H9 (cell line): Measurements from ENCODE around the gene TRERF1. TPM values are rescaled to one million over a fixed set of nuclear protein-coding genes. Genes with fewer than 3 reads are reported as not detected.
A peak's percentile ranks its signal among the peaks of the same experiment; 100 is the strongest.

ENCODE experiments used
- DNase-seq: peaks from one replicate; pipeline ENCODE4 v3.0.0-alpha.2; 2017
- H2AFZ ChIP-seq: one replicate; pipeline ENCODE4 v1.6.1; 2013; ENCODE audit warnings: mild to moderate bottlenecking, low read length, control low read depth, moderate library complexity
- H2AK5ac ChIP-seq: 2 replicates; pipeline ENCODE4 v1.6.1; 2013; ENCODE audit warnings: low read length, control low read depth, mixed read lengths; ENCODE audit not compliant: insufficient read length
- H2BK120ac ChIP-seq: one replicate; pipeline ENCODE4 v1.6.1; 2013; ENCODE audit warnings: low read depth, mild to moderate bottlenecking, low read length, control low read depth, inconsistent platforms; ENCODE audit not compliant: poor library complexity, severe bottlenecking
- H2BK12ac ChIP-seq: 2 replicates; pipeline ENCODE4 v1.6.1; 2013; ENCODE audit warnings: low read length, control low read depth, mixed read lengths, low read depth; ENCODE audit not compliant: insufficient read length
- H2BK15ac ChIP-seq: 2 replicates; pipeline ENCODE4 v1.6.1; 2013; ENCODE audit warnings: low read depth, low read length, control low read depth
- H2BK20ac ChIP-seq: one replicate; pipeline ENCODE4 v1.6.1; 2013; ENCODE audit warnings: low read depth, mild to moderate bottlenecking, low read length, control low read depth, inconsistent platforms; ENCODE audit not compliant: poor library complexity, severe bottlenecking
- H2BK5ac ChIP-seq: 2 replicates; pipeline ENCODE4 v1.6.1; 2013; ENCODE audit warnings: low read length, control low read depth, mixed read lengths; ENCODE audit not compliant: insufficient read length
- H3K14ac ChIP-seq: 2 replicates; pipeline ENCODE4 v1.6.1; 2013; ENCODE audit warnings: low read length, control low read depth; ENCODE audit not compliant: insufficient read depth
- H3K18ac ChIP-seq: 2 replicates; pipeline ENCODE4 v1.6.1; 2013; ENCODE audit warnings: low read depth, mild to moderate bottlenecking, mixed read lengths, low read length, control low read depth; ENCODE audit not compliant: insufficient read length
- H3K23ac ChIP-seq: 2 replicates; pipeline ENCODE4 v1.6.1; 2013; ENCODE audit warnings: low read length, control low read depth, mixed read lengths, low read depth; ENCODE audit not compliant: insufficient read length
- H3K23me2 ChIP-seq: 2 replicates; pipeline ENCODE4 v1.6.1; 2013; ENCODE audit warnings: low read depth, mild to moderate bottlenecking, mixed read lengths, low read length, control low read depth; ENCODE audit not compliant: insufficient read length, poor library complexity, severe bottlenecking
- H3K27ac ChIP-seq: 2 replicates; pipeline ENCODE4 v1.5.1; 2013; ENCODE audit warnings: low read length, control low read depth, mixed read lengths, low read depth; ENCODE audit not compliant: insufficient read length
- H3K27me3 ChIP-seq: 2 replicates; pipeline ENCODE4 v1.6.1; 2013; ENCODE audit warnings: low read length, control low read depth, inconsistent platforms; ENCODE audit not compliant: insufficient read depth
- H3K4ac ChIP-seq: 2 replicates; pipeline ENCODE4 v1.6.1; 2013; ENCODE audit warnings: low read depth, mild to moderate bottlenecking, control low read depth, inconsistent platforms, low read length, moderate library complexity
- H3K4me1 ChIP-seq: 2 replicates; pipeline ENCODE4 v1.6.1; 2013; ENCODE audit warnings: low read length, control low read depth, inconsistent platforms; ENCODE audit not compliant: insufficient read depth
- H3K4me2 ChIP-seq: 2 replicates; pipeline ENCODE4 v1.6.1; 2013; ENCODE audit warnings: low read length, control low read depth, mixed read lengths; ENCODE audit not compliant: insufficient read length, insufficient read depth
- H3K56ac ChIP-seq: 2 replicates; pipeline ENCODE4 v1.6.1; 2013; ENCODE audit warnings: low read depth, mild to moderate bottlenecking, mixed read lengths, low read length, control low read depth; ENCODE audit not compliant: insufficient read length
- H3K79me1 ChIP-seq: 2 replicates; pipeline ENCODE4 v1.6.1; 2013; ENCODE audit warnings: low read depth, mild to moderate bottlenecking, moderate library complexity, low read length, control low read depth, inconsistent platforms; ENCODE audit not compliant: insufficient read depth, poor library complexity, severe bottlenecking
- H3K79me2 ChIP-seq: 2 replicates; pipeline ENCODE4 v1.6.1; 2013; ENCODE audit warnings: low read length, control low read depth, inconsistent platforms; ENCODE audit not compliant: insufficient read depth
- H3K9ac ChIP-seq: 2 replicates; pipeline ENCODE4 v1.6.1; 2013; ENCODE audit warnings: low read length, control low read depth, mixed read lengths; ENCODE audit not compliant: insufficient read length; ENCODE audit errors: extremely low read depth
- H3K9me3 ChIP-seq: one replicate; pipeline ENCODE4 v1.6.1; 2013; ENCODE audit warnings: low read depth, low read length, inconsistent platforms; ENCODE audit not compliant: control insufficient read depth
- H3T11ph ChIP-seq: one replicate; pipeline ENCODE4 v1.6.1; 2013; ENCODE audit warnings: mild to moderate bottlenecking, low read length, control low read depth, inconsistent platforms
- H4K20me1 ChIP-seq: one replicate; pipeline ENCODE4 v1.6.1; 2013; ENCODE audit not compliant: control insufficient read depth, insufficient read length, insufficient read depth
- H4K5ac ChIP-seq: 2 replicates; pipeline ENCODE4 v1.6.1; 2013; ENCODE audit warnings: low read depth, mild to moderate bottlenecking, mixed read lengths, low read length, control low read depth; ENCODE audit not compliant: insufficient read length
- H4K8ac ChIP-seq: replicated peaks from 2 replicates; pipeline ENCODE4 v1.6.1; 2013; ENCODE audit warnings: low read length, control low read depth, mixed read lengths, low read depth; ENCODE audit not compliant: insufficient read length
- H4K91ac ChIP-seq: 2 replicates; pipeline ENCODE4 v1.6.1; 2013; ENCODE audit warnings: low read depth, mild to moderate bottlenecking, moderate library complexity, mixed read lengths, low read length, control low read depth; ENCODE audit not compliant: insufficient read length
- H3K27ac Mint-ChIP-seq, 3 experiments: 2 replicates in 2 of 3; 3 replicates in 1 of 3; pipeline ENCODE4 v1.8.0; 2020 to 2021; ENCODE audit warnings: mixed read lengths in 3 of 3, mild to moderate bottlenecking in 1 of 3, moderate library complexity in 1 of 3
- H3K27me3 Mint-ChIP-seq: 2 replicates; pipeline ENCODE4 v1.8.0; 2021; ENCODE audit warnings: low read depth, mild to moderate bottlenecking, moderate library complexity, mixed read lengths
- H3K36me3 Mint-ChIP-seq, 3 experiments: 2 replicates in 2 of 3; 3 replicates in 1 of 3; pipeline ENCODE4 v1.8.0; 2020 to 2021; ENCODE audit warnings: low read depth in 3 of 3, mixed read lengths in 3 of 3; ENCODE audit not compliant: insufficient read depth in 1 of 3
- H3K4me1 Mint-ChIP-seq, 2 experiments: 2 replicates each; pipeline ENCODE4 v1.8.0; 2020; ENCODE audit warnings: mixed read lengths in 2 of 2
- H3K4me3 Mint-ChIP-seq, 2 experiments: 2 replicates in 1 of 2; 3 replicates in 1 of 2; pipeline ENCODE4 v1.8.0; 2020 to 2021; ENCODE audit warnings: mild to moderate bottlenecking in 2 of 2, mixed read lengths in 2 of 2, moderate library complexity in 1 of 2
- H3K9me3 Mint-ChIP-seq, 2 experiments: 2 replicates in 1 of 2; 3 replicates in 1 of 2; pipeline ENCODE4 v1.8.0; 2020; ENCODE audit warnings: mild to moderate bottlenecking in 2 of 2, mixed read lengths in 2 of 2, moderate library complexity in 1 of 2
- CTCF ChIP-seq: fragments of 200-600 bp; sonication (generic); conservative IDR thresholded peaks from 3 replicates; pipeline ENCODE4 v1.8.0; 2021; ENCODE audit warnings: antibody characterized with exemption, mild to moderate bottlenecking
- WGBS: extraction: QIAGEN DNeasy Blood & Tissue Kit; methylation state at CpG from one replicate; pipeline ENCODE4 v1.1.7; 2013; ENCODE audit warnings: missing lambda C conversion rate, low lambda C conversion rate, mixed read lengths; ENCODE audit not compliant: insufficient read length; ENCODE audit errors: extremely low coverage; 5-methylcytosine and 5-hydroxymethylcytosine counted together
- total RNA-seq: library from RNA; stranded (reverse); gene quantifications from 2 replicates; pipeline ENCODE4 v1.2.1, GENCODE V29; 2021

Gene TRERF1
- total RNA-seq, 1 experiment from 2014 or later, result 19.7 TPM

DNA sequence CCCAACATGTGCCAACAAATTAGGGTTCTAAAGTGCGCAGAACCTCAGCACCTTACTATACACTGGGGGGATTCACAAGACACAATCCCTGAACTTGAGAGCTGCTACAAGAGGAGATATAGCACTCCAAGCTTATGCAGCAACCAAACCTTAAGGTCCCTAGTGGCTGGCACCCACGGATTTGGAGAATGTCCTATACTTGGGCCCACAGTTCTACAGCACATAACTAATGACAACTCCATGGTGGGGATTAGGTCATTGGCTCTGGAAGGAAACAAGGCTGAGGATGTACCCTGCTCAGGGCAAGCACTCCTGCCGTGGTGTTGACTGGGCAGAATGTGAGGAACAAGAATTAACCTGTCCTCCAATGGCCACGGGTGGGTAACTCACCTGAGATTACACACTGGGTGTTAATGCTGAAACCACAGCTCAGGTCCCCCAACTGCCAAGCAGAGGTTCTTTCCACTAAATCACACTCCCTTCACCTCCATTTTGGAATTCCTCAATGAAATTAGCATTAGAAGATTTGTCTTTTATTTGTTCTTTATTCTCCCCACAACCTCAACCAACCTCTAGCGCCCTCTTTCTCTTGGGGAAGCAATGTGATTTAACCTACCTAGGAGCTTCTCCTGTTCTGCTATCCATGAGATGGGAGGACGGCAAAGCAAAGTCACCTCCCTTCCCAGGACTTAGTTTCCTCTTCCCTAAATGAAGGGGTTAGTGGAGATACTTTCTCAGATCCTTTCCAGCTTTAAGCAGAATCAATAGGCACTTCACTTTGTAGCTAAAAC is 32.0 kb downstream of the TRERF1 start:
- H3K18ac ChIP-seq, result no peak overlapping the region
- Mint-ChIP-seq H3K27me3 (no peaks in the 10 kb centered on the region), H3K27ac (peak overlapping the region; percentile 75 to 93 (median 93); a peak in 6 of 7 replicates), H3K9me3 (no peaks in the 10 kb centered on the region), H3K36me3 (peaks cover 1 to 11% (median 6%) of the 10 kb centered on the region in 3 experiments; a peak in 4 of 7 replicates), H3K4me3 (peak overlapping the region in 1 of 2 experiments; percentile 28; a peak in 1 of 5 replicates), H3K4me1 (peaks cover 40 to 45% of the 10 kb centered on the region in 2 experiments)
- no peak overlapping the region for H3K9ac ChIP-seq
- H3K79me2 ChIP-seq, result peaks cover 10% of the 10 kb centered on the region; the same call in 1 of the 2 replicates
- H2BK5ac ChIP-seq, result no peak overlapping the region
- no peak overlapping the region for H4K91ac ChIP-seq
- TF ChIP-seq CTCF, result peak; percentile 49; the same call in 2 of the 3 replicates
- H3K4me2 ChIP-seq, result no peak overlapping the region
- H2BK15ac ChIP-seq, result no peak overlapping the region
- no peak overlapping the region for H2BK20ac ChIP-seq
- H3T11ph ChIP-seq, result no peak overlapping the region
- no peak overlapping the region for H3K27ac ChIP-seq
- no peak overlapping the region for H2BK12ac ChIP-seq
- peaks cover 9% of the 10 kb centered on the region; the same call in 1 of the 2 replicates for H3K4me1 ChIP-seq
- H3K4ac ChIP-seq, result no peak overlapping the region
- DNase-seq, result no peak
- H4K5ac ChIP-seq, result no peak overlapping the region
- H3K9me3 ChIP-seq, result no peaks in the 10 kb centered on the region
- H3K27me3 ChIP-seq, result no peaks in the 10 kb centered on the region
- H4K20me1 ChIP-seq, result no peaks in the 10 kb centered on the region
- no peak overlapping the region for H3K23ac ChIP-seq
- no peak overlapping the region for H2AK5ac ChIP-seq
- H3K14ac ChIP-seq, result no peak overlapping the region
- H2AFZ ChIP-seq, result no peak overlapping the region
- no CpG with 5 or more reads among the region's 6 CpGs for WGBS
- H3K56ac ChIP-seq, result no peak overlapping the region
- no peak overlapping the region for H4K8ac ChIP-seq
- no peaks in the 10 kb centered on the region for H3K23me2 ChIP-seq
- no peak overlapping the region for H2BK120ac ChIP-seq
- H3K79me1 ChIP-seq, result peaks cover 6% of the 10 kb centered on the region
